ENCODE results near the gene MPL. TPM values are rescaled to one million over a fixed set of nuclear protein-coding genes. Genes with fewer than 3 reads are reported as not detected.
"Not testable (repeated sequence)": the region's sequence is repeated elsewhere in the genome, so short reads cannot be mapped to it uniquely, and the experiment has no call there.

Gene MPL
- total RNA-seq, 2 donors from 2014 or later = 0.64 to 1.2 TPM

- H3K4me1 Mint-ChIP-seq = no peaks in the 10 kb centered on the region
- H3K9me3 Mint-ChIP-seq = no peaks in the 10 kb centered on the region
- no peak for DNase-seq
- Histone ChIP-seq H3K27me3 (ENCODE audit: control insufficient read depth, insufficient read depth, low read length, poor library complexity, severe bottlenecking) (no peaks in the 10 kb centered on the region), H3K9me3 (ENCODE audit: control insufficient read depth, low read length) (no peaks in the 10 kb centered on the region), H3K9ac (ENCODE audit: extremely low read depth, low read length, poor library complexity, severe bottlenecking) (no peak overlapping the region), H3K4me1 (ENCODE audit: control insufficient read depth, insufficient read depth, low read length) (no peaks in the 10 kb centered on the region), H3K36me3 (ENCODE audit: control insufficient read depth, insufficient read depth, low read length) (peaks cover 17% of the 10 kb centered on the region), H3K27ac (ENCODE audit: low read depth, low read length) (no peak overlapping the region), H3K4me3 (ENCODE audit: low read length) (no peak overlapping the region)
- TF ChIP-seq, protein P1, sequence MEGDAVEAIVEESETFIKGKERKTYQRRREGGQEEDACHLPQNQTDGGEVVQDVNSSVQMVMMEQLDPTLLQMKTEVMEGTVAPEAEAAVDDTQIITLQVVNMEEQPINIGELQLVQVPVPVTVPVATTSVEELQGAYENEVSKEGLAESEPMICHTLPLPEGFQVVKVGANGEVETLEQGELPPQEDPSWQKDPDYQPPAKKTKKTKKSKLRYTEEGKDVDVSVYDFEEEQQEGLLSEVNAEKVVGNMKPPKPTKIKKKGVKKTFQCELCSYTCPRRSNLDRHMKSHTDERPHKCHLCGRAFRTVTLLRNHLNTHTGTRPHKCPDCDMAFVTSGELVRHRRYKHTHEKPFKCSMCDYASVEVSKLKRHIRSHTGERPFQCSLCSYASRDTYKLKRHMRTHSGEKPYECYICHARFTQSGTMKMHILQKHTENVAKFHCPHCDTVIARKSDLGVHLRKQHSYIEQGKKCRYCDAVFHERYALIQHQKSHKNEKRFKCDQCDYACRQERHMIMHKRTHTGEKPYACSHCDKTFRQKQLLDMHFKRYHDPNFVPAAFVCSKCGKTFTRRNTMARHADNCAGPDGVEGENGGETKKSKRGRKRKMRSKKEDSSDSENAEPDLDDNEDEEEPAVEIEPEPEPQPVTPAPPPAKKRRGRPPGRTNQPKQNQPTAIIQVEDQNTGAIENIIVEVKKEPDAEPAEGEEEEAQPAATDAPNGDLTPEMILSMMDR (conservative IDR thresholded peaks at IDR 0.05) = no peak
- no peak overlapping the region for H3K4me3 Mint-ChIP-seq
- H3K36me3 Mint-ChIP-seq (ENCODE audit: low read depth) = peaks cover 20% of the 10 kb centered on the region
- H3K27ac Mint-ChIP-seq = no peak overlapping the region
- 92 to 100% methylated on average over 1 of the region's 1 CpG for WGBS, 2 experiments (ENCODE audit: insufficient coverage in 1 of 2, insufficient read length in 1 of 2)
- no peaks in the 10 kb centered on the region for H3K27me3 Mint-ChIP-seq (ENCODE audit: insufficient read depth)
Observed at GRCh38 chr1:43396059-43396458, 58.4 kb downstream of the MPL start.

GRCh38 chr1:43398227-43398626 is 60.6 kb downstream of the MPL start:
- Histone ChIP-seq H3K27me3 (ENCODE audit: control insufficient read depth, insufficient read depth, low read length, poor library complexity, severe bottlenecking) (no peaks in the 10 kb centered on the region), H3K9me3 (ENCODE audit: control insufficient read depth, low read length) (no peaks in the 10 kb centered on the region), H3K9ac (ENCODE audit: extremely low read depth, low read length, poor library complexity, severe bottlenecking) (no peak overlapping the region), H3K4me3 (ENCODE audit: low read length) (no peak overlapping the region), H3K27ac (ENCODE audit: low read depth, low read length) (no peak overlapping the region), H3K4me1 (ENCODE audit: control insufficient read depth, insufficient read depth, low read length) (peaks cover 5% of the 10 kb centered on the region), H3K36me3 (ENCODE audit: control insufficient read depth, insufficient read depth, low read length) (peaks cover 20% of the 10 kb centered on the region)
- Mint-ChIP-seq H3K27me3 (ENCODE audit: insufficient read depth) (no peaks in the 10 kb centered on the region), H3K27ac (no peak overlapping the region), H3K4me3 (no peak overlapping the region), H3K9me3 (no peaks in the 10 kb centered on the region), H3K36me3 (ENCODE audit: low read depth) (peaks cover 21% of the 10 kb centered on the region), H3K4me1 (peaks cover 8% of the 10 kb centered on the region)
- TF ChIP-seq, protein P1 (conservative IDR thresholded peaks at IDR 0.05) = no peak
- no peak for DNase-seq
- 96 to 97% methylated on average over 3 of the region's 3 CpGs for WGBS, 2 experiments (ENCODE audit: insufficient coverage in 1 of 2, insufficient read length in 1 of 2)

DNA sequence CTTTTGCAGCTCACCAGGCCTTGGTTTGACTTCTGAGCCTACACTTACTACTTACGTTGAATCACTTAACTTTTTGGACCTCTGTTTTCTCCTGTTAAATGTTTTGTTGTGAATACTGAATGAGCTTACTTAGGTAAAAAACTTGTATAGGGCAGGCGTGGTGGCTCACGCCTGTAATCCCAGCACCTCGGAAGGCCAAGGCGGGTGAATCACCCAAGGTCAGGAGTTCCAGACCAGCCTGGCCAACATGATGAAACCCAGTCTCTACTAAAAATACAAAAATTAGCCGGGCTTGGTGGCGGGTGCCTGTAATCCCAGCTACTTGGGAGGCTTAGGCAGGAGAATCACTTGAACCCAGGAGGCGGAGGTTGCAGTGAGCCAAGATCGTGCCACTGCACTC is 62.8 kb downstream of the MPL start:
- not testable (repeated sequence) for H3K27ac ChIP-seq (ENCODE audit: low read depth, low read length); H3K4me1 Mint-ChIP-seq; H3K4me3 ChIP-seq (ENCODE audit: low read length); DNase-seq; H3K9me3 ChIP-seq (ENCODE audit: control insufficient read depth, low read length); H3K4me1 ChIP-seq (ENCODE audit: control insufficient read depth, insufficient read depth, low read length); H3K27me3 Mint-ChIP-seq (ENCODE audit: insufficient read depth); H3K9me3 Mint-ChIP-seq; H3K27ac Mint-ChIP-seq; H3K9ac ChIP-seq (ENCODE audit: extremely low read depth, low read length, poor library complexity, severe bottlenecking); H3K27me3 ChIP-seq (ENCODE audit: control insufficient read depth, insufficient read depth, low read length, poor library complexity, severe bottlenecking); H3K4me3 Mint-ChIP-seq
- peaks cover 36% of the 10 kb centered on the region for H3K36me3 Mint-ChIP-seq (ENCODE audit: low read depth)
- 88 to 93% methylated on average over 7 to 9 of the region's 9 CpGs for WGBS, 2 experiments (ENCODE audit: insufficient coverage in 1 of 2, insufficient read length in 1 of 2)
- H3K36me3 ChIP-seq (ENCODE audit: control insufficient read depth, insufficient read depth, low read length) = peaks cover 35% of the 10 kb centered on the region
